Kidney tubule cell (primary cell): ENCODE measurements around the gene TBC1D26.
A peak's percentile ranks its signal among the peaks of the same experiment; 100 is the strongest.
"Not testable (repeated sequence)": the region's sequence is repeated elsewhere in the genome, so short reads cannot be mapped to it uniquely, and the experiment has no call there.

ENCODE experiments used
- DNase-seq: peaks from one replicate; pipeline ENCODE4 v3.0.0-alpha.2; 2018; ENCODE audit warnings: low spot score

TBC1D26 gene

DNA sequence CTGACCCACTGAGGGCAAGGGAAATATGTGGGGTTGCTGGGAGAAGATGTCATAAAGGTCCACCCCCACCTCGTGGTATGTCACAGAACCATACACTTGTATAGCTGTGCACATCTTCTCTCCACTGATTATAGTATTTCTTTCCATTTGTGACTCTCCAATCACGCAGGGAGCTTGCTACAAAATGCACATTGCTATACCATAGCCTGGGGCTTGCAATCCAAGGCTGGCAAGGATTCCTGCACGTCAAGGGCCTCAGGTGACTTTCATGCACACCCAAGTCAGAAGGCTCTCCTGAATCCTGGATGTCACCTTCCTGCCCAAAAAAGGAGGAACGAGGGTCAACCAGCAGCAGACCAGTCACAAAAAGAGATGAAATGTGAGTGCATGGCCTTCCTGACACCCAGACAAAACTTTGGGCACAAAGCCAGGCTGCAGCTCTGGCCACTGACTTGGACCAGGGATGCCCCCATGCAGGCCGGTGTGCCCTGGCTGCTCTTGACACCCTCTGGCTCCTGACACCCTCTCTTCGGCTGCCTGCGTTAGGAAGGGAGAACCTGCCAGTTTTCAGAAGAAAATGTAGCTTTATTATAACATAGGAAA is 12.1 kb downstream of the TBC1D26 start:
- no peak for DNase-seq

DNA sequence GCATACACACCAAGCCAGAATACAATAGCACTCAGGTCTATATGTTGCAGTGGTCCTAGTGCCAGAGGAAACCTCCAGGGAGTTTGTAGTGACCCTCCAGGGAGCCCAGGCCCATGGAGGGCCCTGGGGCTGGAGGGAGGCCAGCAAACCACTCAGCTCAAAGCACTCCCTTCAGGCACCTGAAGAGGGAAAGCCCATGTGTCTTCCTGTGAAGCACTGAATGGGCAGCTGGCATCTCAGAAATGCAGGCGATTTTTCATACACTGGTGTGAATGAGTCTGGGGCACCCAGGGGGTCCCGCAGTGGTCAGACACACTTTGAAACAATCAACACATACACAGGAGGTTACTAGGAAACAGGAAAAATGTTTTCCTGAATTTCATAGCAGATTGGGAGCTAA is 12.8 kb downstream of the TBC1D26 start:
- peak; percentile 78 for DNase-seq

DNA sequence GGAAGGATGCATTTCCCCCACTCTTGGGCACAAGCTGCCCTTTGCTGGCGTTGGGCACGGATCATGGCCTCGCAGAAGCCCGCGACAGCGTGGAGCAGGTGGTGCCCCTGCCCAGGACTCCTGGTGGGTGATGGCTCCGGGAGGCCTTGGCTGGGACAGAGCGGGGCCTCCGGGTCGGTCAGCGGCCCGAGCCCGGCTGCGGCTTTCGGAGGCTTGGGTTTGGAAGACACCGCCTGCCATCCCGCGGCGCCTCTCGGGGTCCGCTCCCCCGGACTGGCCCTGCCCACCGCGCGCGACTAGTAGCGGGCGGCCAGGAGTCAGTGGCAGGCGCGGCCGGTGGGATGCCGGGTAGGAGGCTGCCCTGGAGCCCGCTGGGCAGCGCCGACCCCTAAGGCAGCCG is 17.3 kb downstream of the TBC1D26 start:
- not testable (repeated sequence) for DNase-seq

DNA sequence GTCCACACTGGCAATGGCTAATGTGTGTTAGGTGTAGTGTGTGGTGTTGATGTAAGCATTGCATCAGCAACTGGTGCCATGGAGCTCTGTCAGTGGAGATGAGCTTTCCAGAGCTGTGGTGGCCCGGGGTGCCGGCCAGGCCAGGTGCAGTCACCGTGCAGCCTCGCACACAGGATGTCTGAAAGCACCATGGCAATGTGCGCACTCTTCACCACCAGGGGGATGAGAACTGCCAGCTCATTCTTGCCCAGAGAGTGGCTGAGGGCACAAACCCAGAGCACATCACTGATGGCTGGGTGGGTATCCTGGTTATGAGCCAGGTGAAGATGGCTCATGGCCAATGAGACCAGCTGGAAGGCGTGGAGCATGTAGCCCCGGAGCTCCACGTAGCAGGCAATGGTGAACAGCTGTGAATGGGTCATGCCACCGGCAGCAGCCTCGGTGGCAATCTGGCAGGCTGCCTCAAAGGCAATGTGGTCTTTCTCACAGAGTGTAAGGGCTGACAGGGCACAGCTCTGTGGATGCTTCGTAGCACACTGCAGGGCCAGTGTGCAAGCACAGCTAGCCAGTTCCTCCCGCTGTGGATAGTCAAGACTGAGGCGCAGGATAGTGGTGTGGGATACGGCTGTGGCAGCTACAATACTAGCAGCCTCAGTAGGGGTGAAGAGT is 36.9 kb downstream of the TBC1D26 start:
- not testable (repeated sequence) for DNase-seq

DNA sequence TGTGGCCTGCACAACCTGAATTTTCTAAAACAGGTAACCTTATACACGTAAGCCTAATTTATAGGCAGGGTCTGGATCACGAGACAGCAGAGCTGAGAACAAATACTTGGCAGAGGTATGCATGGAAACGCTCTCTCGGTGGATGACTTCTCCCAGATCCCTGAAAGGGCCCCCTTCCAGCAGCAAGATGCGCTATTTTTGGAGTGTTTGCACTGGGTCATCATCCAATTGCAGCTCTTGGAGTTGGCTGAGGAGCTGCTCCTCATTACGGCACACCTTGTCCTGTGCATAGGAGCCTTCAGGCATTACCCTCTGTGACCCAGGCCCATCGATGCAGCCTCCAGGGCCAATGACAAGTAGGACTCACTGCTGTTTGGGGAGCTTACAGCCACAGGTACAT is 38.6 kb downstream of the TBC1D26 start:
- not testable (repeated sequence) for DNase-seq

DNA sequence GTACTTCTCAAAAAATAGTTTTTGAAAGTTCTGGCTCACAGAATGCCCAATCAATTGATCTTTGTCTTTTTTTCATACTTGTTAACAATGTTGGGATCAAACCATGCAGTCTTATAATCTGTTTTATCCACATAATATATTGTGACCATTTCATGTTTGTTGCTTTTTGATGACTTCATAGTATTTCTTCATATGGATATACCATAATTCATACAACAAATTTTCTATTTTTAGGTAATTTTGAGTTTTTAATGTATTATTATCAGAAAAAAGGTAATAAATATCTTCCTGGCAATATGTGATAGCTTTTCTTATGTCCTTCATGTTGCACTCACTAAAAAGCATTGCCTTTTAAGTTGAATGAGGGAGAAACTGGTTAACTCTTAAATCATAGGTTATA is 44.8 kb downstream of the TBC1D26 start:
- no peak for DNase-seq

DNA sequence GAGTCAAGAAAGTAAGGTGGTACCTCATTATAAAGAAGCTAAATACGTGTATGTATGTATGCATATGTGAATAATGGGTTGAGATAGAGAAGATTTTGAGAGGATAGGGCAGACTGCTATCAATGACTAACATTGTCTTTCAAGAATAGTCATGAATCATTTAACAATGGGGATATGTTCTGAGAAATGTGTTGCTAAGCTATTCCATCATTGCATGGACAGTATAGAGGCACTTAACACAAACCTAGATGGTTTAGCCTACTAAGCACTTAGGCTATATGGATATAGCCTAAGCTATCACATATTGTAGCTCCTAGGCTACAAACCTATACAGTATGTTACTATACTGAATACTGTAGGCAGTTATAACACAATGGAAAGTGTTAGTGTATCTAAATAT is 45.2 kb downstream of the TBC1D26 start:
- DNase-seq, result no peak

DNA sequence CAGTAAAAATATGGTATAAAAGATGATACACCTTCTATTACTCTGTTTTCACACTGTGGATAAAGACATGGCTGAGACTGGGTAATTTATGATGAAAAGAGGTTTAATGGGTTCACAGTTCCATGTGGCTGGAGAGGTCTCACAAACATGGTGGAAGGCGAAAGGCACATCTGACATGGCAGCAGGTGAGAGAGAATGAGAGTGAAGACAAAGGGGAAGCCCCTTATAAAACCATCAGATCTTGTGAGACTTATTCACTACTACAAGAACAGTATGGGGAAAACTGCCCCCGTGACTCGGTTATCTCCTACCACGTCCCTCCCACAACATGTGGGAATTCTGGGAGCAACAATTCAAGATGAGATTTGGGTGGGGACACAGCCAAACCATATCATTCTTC is 45.6 kb downstream of the TBC1D26 start:
- no peak for DNase-seq

DNA sequence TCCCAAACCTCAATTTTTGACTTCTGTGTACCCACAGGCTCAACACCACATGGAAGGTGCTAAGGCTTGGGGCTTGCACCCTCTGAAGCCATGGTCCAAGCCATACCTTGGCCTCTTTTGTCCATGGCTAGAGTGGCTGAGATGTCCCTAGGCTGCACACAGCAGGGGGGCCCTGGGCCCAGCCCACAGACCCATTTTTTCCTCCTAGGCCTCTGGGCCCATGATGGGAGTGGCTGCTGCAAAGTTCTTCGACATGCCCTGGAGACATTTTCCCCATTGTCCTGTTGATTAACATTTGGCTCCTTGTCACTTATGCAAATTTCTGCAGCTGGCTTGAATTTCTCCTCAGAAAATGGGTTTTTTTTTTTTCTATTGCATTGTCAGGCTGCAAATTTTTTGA is 47.0 kb downstream of the TBC1D26 start:
- DNase-seq, result no peak

DNA sequence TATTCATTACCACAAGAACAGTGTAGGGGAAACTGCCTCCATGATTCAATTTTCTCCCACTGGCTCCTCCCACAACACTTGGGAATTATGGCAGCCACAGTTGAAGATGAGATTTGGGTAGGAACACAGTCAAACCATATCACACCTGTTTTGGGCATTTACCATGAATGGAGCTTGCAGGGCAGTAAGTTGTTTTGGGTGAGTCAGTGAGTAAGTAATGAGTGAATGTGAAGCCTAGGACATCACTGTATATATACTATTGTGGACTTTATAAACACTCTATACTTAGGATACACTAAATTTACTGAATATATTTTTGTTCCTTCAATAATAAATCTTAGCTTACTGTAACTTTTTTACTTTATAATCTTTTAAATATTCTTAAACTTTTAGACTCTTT is 48.1 kb downstream of the TBC1D26 start:
- DNase-seq, result no peak

DNA sequence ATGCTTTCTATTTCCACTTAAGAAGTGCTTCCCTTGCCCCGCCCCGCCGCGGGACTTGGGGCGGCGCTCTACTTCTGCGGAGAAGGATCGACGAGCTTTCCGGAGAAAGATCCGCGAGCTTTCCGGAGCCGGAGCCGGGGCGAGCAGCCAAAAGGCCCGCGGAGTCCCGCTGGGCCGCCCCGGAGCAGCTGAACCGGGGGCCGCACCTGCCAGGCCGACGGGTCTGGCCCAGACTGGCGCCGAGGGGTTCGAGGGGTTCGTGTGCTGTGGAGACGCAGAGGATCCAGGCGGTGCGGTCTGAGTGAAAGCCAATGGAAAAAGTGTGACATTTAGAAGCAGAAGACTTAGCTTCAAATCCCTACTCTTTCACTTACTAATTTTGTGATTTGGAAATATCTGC is 50.8 kb downstream of the TBC1D26 start:
- peak; percentile 13 for DNase-seq

DNA sequence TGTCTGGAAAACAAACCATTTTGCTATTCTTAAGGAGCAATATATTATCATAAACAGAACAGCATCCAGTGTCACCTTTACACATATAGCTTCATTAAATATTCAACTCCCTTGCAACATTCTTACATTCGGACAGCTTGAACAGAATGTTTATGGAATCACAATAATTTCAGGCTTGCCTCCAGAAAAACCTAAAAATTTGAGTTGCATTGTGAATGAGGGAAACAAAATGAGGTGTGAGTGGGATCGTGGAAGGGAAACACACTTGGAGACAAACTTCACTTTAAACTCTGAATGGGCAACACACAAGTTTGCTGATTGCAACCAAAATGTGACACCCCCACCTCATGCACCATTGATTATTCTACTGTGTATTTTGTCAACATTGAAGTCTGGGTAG is 51.4 kb downstream of the TBC1D26 start:
- no peak for DNase-seq

DNA sequence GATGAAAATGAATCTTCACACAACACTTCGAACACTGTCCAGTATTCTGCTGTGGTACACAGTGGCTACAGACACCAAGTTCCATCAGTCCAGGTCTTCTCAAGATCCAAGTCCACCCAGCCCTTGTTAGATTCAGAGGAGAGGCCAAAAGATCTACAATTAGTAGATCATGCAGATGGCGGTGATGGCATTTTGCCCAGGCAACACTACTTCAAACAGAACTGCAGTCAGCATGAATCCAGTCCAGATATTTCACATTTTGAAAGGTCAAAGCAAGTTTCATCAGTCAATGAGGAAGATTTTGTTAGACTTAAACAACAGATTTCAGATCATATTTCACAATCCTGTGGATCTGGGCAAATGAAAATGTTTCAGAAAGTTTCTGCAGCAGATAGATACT is 52.3 kb downstream of the TBC1D26 start:
- DNase-seq, result not testable (repeated sequence)

DNA sequence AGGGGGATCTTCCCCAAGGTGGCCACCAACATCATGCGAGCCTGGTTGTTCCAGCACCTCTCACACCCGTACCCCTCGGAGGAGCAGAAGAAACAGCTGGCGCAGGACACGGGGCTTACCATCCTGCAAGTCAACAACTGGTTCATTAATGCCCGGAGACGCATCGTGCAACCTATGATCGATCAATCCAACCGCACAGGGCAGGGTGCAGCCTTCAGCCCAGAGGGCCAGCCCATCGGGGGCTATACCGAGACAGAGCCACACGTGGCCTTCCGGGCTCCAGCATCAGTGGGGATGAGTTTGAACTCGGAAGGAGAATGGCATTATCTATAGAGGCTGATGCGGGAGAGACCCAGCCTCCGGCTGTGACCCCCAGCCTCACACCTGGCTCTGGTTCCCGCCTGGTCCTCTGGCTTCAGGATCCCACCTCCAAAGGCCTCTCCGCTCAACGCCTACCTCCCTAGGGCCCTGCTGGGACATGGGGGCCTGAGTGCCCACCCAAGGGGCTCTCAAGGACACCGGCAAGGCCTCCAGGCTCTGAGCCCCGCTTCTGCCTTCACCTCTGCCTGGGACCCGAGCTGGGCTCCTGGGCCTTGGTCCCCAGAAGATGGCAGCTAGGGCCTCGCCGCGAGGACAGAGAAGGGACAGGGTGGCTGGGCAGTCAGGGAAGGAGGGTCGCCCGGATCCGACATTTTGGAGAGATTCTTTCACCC is 55.4 kb downstream of the TBC1D26 start:
- not testable (repeated sequence) for DNase-seq

DNA sequence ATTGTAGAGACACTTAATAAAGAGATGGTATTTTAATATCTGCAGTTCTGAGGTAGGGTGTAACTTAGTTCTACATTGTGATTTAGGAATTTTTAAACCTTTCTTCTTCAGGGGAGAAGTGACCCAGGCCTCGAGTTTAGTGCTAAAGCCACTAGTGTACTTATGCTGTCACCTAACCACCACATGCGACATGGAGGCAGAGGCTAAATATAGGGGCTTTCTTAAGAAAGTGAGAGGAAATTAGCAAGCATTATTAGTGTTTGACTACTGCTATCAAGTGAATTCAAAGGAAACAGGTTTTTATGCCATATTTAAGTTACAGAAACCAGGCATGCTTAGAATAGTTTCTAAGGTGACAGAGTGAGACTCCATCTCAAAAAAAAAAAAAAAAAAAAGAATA is 56.3 kb downstream of the TBC1D26 start:
- DNase-seq, result not testable (repeated sequence)
